K562 (cell line): ENCODE results near the gene RUNX3. TPM values are rescaled to one million over a fixed set of nuclear protein-coding genes. Genes with fewer than 3 reads are reported as not detected.
A peak's percentile ranks its signal among the peaks of the same experiment; 100 is the strongest.

ENCODE experiments used
- BRCA1 ChIP-seq, 2 experiments: fragments of 450-650 bp in 1 of 2; sonication (generic) in 1 of 2; formaldehyde crosslinking in 1 of 2; IDR thresholded peaks; 2 replicates each; pipeline versions ENCODE4 v1.5.0 to v1.6.1; 2017 to 2020; ENCODE audit warnings: mild to moderate bottlenecking in 1 of 2, missing genetic modification reagents in 1 of 2
- CREB3 ChIP-seq: fragments of 450-650 bp; conservative IDR thresholded peaks from 2 replicates; pipeline ENCODE4 v1.6.1; 2016; ENCODE audit warnings: missing genetic modification characterization, low read depth, mild to moderate bottlenecking, missing compliant biosample characterization, moderate library complexity
- EP300 ChIP-seq: IDR thresholded peaks from 2 replicates; pipeline ENCODE4 v1.6.1; 2012; ENCODE audit warnings: low read length, improper control_type of control experiment
- GABPB2 ChIP-seq: fragments of 250-450 bp; sonication (Bioruptor Pico); conservative IDR thresholded peaks from 2 replicates; pipeline ENCODE4 v1.5.1; 2021; ENCODE audit warnings: mild to moderate bottlenecking
- HES1 ChIP-seq: fragments of 450-650 bp; IDR thresholded peaks from 2 replicates; pipeline ENCODE4 v1.6.1; 2016; ENCODE audit warnings: low read depth, mild to moderate bottlenecking, moderate library complexity
- POLR3A ChIP-seq: IDR thresholded peaks from 2 replicates; pipeline ENCODE4 v1.6.1; 2011; ENCODE audit warnings: borderline replicate concordance, mild to moderate bottlenecking, moderate library complexity; ENCODE audit not compliant: insufficient read length, insufficient read depth; ENCODE audit errors: extremely low read depth
- RBM14 ChIP-seq: fragments of 200-400 bp; formaldehyde crosslinking; IDR thresholded peaks from 2 replicates; pipeline ENCODE4 v1.6.1; 2018; ENCODE audit warnings: low read depth, mild to moderate bottlenecking, low read length, moderate library complexity, borderline replicate concordance; ENCODE audit not compliant: insufficient read depth
- RFX5 ChIP-seq: IDR thresholded peaks from 2 replicates; pipeline ENCODE4 v1.6.1; 2011; ENCODE audit warnings: low read depth, mild to moderate bottlenecking, improper control_type of control experiment, low read length
- RREB1 ChIP-seq: fragments of 250-450 bp; sonication (Bioruptor Pico); IDR thresholded peaks from 2 replicates; pipeline ENCODE4 v1.4.0; 2020
- TOE1 ChIP-seq, 2 experiments: fragments of 450-650 bp in 1 of 2; sonication (generic) in 1 of 2; formaldehyde crosslinking in 1 of 2; IDR thresholded peaks; 2 replicates each; pipeline versions ENCODE4 v1.7.1 to v1.8.0; 2016 to 2022; ENCODE audit warnings: borderline replicate concordance in 2 of 2, mild to moderate bottlenecking in 2 of 2, antibody characterized with exemption in 1 of 2, inconsistent platforms in 1 of 2, low read depth in 1 of 2, missing genetic modification reagents in 1 of 2, moderate library complexity in 1 of 2
- ZNF174 ChIP-seq: fragments of 250-450 bp; sonication (Bioruptor Pico); IDR thresholded peaks from 2 replicates; pipeline ENCODE4 v1.4.0; 2020; ENCODE audit warnings: mild to moderate bottlenecking
- polyA plus RNA-seq, 8 experiments: library from polyadenylated mRNA; depleted of rRNA in 4 of 8; stranded (reverse) in 5 of 8; unstranded in 3 of 8; fragments of >200 nt; fragmentation: Nextera tagmentation in 2 of 8; fragmentation: Illumina TruSeq in 1 of 8; extraction: Ambion mirVana in 2 of 8; extraction: Trizol in 1 of 8; gene quantifications; 2 replicates each; pipeline versions ENCODE4 v1.2.1 to v1.2.3, GENCODE V29; 2011 to 2014; ENCODE audit warnings: inconsistent platforms in 1 of 8, missing spikeins in 1 of 8
- total RNA-seq, 7 experiments: library from RNA; depleted of rRNA in 6 of 7; stranded (reverse); fragments of >200 nt in 6 of 7; fragmentation: Illumina TruSeq in 2 of 7; extraction: Trizol in 2 of 7; gene quantifications; 2 replicates each; pipeline versions ENCODE4 v1.2.1 to v1.2.3, GENCODE V29; 2011 to 2021; ENCODE audit warnings: low replicate concordance in 1 of 7

RUNX3 gene
- total and polyA plus RNA-seq, 9 of the 15 experiments (the other 6 are each of a cell fraction or from before 2014, with no cell fraction given): 0.01 to 0.64 (median 0.09) TPM

- TF ChIP-seq RREB1 (no peak), TOE1 (IDR thresholded peaks at IDR 0.05; ENCODE audit: borderline replicate concordance) (peak; percentile 46; the same call in 1 of the 2 replicates), TOE1 (CRISPR knock-in tag; IDR thresholded peaks at IDR 0.05; ENCODE audit: borderline replicate concordance, low read depth) (no peak), POLR3A (no peak), GABPB2 (CRISPR knock-in tag) (no peak), RFX5 (no peak), BRCA1 (IDR thresholded peaks at IDR 0.05) (no peak), BRCA1 (CRISPR knock-in tag; IDR thresholded peaks at IDR 0.05) (no peak), CREB3 (tag) (no peak), HES1 (no peak), RBM14 (no peak), EP300 (no peak), ZNF174 (CRISPR knock-in tag) (no peak)
Observed at GRCh38 chr1:24909388-24909898, 20.6 kb downstream of the RUNX3 start (continued).
